ENCODE measurements around the gene PXK. TPM values are rescaled to one million over a fixed set of nuclear protein-coding genes. Genes with fewer than 3 reads are reported as not detected.
"Not testable (repeated sequence)": the region's sequence is repeated elsewhere in the genome, so short reads cannot be mapped to it uniquely, and the experiment has no call there.

The PXK gene
- polyA plus RNA-seq, 4 donors, result 24.0 to 31.0 (median 28.4) TPM

GRCh38 chr3:58411851-58412830, 79.4 kb downstream of the PXK start:
- no peak for DNase-seq (ENCODE audit: low read depth in 4 of 4, low spot score in 3 of 4)

- DNase-seq (ENCODE audit: low read depth in 4 of 4, low spot score in 3 of 4), result peak in 3 of 4 donors; percentile 25 to 43 (median 40)
These were observed 82.0 kb downstream of the PXK start for GRCh38 chr3:58414538-58415197.

- DNase-seq (ENCODE audit: low read depth in 4 of 4, low spot score in 3 of 4), result no peak
These were observed 83.5 kb downstream of the PXK start for GRCh38 chr3:58416191-58416590.

DNA sequence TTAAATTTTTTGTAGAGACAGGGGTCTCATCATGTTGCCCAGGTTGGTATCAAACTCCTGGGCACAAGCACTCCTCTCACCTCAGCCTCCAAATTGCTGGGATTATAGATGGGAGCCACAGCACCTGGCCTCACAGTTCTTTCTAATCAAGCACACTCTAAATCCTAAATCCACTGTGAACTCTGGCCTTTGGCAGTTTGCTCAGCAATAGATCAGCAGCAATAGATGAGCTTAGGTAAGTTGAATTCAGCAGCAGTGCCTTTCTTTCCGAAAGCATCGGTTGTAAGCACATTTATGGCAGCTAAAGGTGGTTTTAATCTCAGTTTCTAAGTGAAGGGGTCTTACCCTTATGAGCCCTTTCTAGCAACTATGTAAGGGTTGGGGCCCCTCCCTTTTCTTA, 84.4 kb downstream of the PXK start:
- no peak for DNase-seq (ENCODE audit: low read depth in 4 of 4, low spot score in 3 of 4)

DNA sequence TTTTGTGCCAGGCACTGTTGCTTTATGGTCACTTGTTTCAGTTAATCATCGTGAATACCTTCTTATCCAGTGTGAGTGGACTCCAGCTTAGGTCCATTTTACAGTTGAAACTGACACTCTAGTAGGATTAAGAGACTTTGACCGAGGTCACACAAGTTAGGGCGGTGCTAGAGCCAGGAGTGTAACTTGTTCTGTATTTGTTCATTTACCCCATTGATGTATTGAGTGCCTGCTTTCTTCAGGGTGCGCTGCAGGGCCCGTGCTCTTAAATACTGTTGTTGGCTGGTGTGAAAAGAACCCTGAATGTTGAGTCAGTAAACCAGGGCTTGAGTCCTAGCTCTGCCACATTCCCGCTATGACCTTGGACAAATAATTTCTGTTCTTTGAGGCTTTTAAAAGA, 85.5 kb downstream of the PXK start:
- DNase-seq (ENCODE audit: low read depth in 4 of 4, low spot score in 3 of 4), result no peak

- DNase-seq (ENCODE audit: low read depth in 4 of 4, low spot score in 3 of 4), result no peak
These were observed 87.3 kb downstream of the PXK start for GRCh38 chr3:58419780-58420507.

DNA sequence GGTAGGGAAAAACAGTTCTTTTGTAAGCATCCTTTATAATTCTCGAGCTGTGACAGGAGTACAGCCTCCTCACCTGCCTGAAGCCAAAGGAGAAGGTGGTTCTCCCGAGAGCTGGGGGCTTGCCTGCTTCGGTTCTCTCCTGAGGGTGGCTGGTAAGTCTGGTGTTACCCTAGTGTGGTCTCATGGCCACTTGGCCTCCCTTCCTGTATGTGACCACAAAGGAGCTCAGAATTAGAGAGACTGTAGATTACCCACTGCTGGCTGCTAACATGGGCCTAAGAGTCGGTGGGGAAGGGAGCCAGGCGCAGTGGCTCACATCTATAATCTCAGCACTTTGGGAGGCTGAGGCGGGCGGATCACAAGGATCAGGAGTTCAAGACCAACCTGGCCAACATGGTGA, 88.3 kb downstream of the PXK start:
- no peak for DNase-seq (ENCODE audit: low read depth in 4 of 4, low spot score in 3 of 4)

DNA sequence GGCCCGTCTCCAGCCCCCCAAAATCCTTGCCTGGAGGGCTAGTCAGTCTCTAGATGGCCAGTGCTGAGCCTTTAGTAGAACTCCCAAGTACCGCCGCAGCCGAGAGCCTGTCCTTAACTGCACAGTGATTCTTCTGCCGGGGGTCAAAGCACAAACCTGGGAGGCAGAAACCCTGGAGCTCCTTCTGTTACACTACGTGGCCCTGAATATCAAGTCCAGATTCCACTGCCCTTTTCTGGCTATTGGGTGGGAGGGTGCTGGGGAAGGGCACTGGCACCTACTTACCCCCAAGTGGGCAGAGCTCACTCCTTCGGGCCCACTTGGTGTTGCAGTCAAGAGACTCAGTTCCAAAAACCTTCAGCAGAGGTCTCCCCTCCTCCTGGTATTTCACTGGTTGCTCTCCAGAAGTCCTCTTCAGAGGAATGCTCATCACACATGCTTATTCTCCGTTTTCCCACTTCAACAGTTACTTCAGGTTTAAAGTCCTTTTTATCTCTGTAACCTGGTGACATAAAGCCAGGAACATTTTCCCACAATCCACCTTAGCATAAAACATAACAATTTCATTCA, 90.1 kb downstream of the PXK start:
- DNase-seq (ENCODE audit: low read depth in 4 of 4, low spot score in 3 of 4), result no peak

DNA sequence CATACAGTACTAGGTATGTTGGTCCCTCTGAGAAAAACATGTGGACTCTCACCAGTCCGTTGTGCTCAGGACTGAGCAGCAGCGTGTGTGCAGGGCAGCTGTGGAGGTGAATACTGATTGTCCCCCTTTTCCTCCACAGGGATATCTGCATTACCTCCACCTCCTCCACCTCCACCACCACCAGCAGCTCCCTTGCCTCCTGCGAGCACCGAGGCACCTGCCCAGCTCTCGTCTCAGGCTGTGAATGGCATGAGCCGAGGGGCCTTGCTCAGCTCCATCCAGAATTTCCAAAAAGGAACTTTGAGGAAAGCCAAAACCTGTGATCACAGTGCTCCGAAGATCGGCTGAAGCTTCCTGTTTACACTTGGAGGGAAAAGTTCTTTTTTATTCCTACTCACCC, 91.9 kb downstream of the PXK start:
- DNase-seq (ENCODE audit: low read depth in 4 of 4, low spot score in 3 of 4), result no peak

DNA sequence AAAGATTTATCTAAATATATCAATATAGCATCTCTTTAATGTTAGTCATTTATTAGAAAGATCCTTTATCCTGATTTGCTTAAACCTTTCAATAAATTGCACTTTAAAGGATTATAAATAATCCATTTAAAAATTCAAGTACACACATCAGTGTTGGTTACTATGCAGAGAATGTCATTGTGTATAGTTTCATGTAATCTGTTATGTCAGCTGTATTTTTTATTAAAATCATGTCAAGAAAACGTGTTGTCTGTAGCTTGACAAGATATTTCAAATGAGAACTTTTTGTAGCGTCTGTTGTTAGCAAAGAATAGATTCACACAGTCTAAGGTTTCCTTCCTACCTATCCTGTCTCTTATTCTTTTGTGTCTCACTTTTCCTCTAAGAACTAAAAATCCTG, 93.1 kb downstream of the PXK start:
- DNase-seq (ENCODE audit: low read depth in 4 of 4, low spot score in 3 of 4), result no peak

GRCh38 chr3:58427661-58428361, 95.1 kb downstream of the PXK start:
- DNase-seq (ENCODE audit: low read depth in 4 of 4, low spot score in 3 of 4), result no peak

GRCh38 chr3:58429657-58430056, 97.0 kb downstream of the PXK start:
- DNase-seq (ENCODE audit: low read depth in 4 of 4, low spot score in 3 of 4), result no peak

DNA sequence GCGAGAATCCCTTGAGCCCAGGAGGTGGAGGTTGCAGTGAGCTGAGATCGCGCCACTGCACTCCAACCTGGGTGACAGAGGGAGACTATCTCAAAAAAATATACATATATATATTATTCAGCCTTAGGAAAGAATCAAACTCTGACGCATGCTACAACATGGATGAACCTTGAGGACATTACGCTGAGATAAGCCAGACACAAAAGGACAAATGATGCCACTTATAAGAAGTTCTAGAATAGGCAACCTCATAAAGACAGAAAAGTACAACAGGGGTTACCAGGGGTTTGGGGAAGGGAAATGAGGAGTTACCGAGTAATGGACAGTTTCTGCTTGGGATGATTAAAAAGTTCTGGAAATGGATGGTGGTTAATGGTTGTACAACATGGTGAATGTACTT, 100.2 kb downstream of the PXK start:
- no peak for DNase-seq (ENCODE audit: low read depth in 4 of 4, low spot score in 3 of 4)

DNA sequence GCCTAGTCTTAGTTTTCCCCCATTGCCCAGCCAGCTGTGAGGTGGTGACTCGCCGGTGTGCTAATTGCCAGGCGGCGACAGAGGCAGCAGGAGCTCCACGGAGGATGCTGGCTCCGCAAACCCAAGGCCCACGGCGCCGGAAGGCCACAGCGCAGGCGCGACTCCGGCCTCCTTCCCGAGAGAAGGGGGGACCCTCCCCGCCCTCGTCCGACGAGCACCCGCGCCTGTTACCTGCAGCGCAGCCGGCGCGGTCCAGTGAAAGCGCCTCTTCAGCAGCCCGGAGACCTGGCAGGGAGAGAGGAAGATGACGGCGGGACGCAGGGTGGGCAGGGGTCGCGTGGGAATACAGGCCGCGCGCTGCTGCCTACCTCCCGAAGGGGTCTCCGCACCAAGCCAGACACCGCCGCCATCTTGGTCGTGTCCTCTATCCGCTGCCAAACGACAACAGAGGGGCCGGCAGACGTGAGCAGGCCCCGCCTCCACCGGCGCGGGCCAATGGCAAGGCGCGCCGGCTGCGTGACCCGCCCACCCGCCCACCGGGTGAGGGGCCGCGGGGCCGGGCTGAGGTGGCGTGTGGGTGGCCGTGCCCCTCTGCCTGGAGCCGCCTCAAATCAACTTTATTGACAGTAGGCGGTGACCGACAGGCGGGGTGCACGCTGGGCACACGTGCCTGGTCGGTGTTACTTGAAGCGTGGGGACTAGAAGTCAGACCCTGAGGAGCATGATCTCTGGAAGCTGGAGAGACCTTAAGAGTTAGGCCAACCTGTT, 100.9 kb downstream of the PXK start, which contains the start of gene PDHB:
Gene PDHB, minus strand, starts transcription at position 433 of the 768 bp plus-strand sequence. Its CDS starts 23 bp downstream, at position 410.
- DNase-seq (ENCODE audit: low read depth in 4 of 4, low spot score in 3 of 4), result peak; percentile 84 to 94 (median 86)

GRCh38 chr3:58434168-58434504, 101.4 kb downstream of the PXK start:
- DNase-seq (ENCODE audit: low read depth in 4 of 4, low spot score in 3 of 4), result no peak

DNA sequence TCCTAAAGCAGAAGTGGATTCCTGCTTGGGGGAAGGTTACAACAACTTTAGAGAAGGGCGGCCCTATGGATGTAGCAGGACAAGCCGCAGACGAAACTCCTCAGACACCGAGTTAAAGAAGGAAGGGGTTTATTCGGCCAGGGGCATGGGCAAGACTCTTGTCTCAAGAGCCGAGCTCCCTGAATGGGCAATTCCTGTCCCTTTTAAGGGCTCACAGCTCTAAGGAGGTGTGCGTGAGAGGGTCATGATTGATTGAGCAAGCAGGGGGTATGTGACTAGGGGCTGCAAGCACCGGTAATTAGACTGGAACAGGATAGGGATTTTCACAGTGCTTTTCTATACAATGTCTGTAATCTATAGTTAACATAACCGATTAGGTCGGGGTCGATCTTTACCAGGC, 101.8 kb downstream of the PXK start:
- DNase-seq (ENCODE audit: low read depth in 4 of 4, low spot score in 3 of 4), result no peak

- no peak for DNase-seq (ENCODE audit: low read depth in 4 of 4, low spot score in 3 of 4)
These were observed 102.3 kb downstream of the PXK start for GRCh38 chr3:58434990-58435389.

GRCh38 chr3:58437276-58437675, 104.6 kb downstream of the PXK start:
- DNase-seq (ENCODE audit: low read depth in 4 of 4, low spot score in 3 of 4), result not testable (repeated sequence)

DNA sequence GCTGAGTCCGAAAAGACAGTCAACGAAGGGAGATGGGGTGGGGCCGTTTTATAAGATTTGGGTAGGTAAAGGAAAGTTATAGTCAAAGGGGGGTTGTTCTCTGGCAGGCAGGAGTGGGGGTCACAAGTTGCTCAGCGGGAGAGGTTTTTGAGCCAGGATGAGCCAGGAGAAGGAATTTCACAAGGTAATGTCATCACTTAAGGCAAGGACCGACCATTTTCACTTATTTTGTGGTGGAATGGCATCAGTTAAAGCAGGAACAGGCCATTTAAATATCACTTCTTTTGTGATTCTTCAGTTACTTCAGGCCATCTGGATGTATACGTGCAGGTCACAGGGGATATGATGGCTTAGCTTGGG, 108.3 kb downstream of the PXK start:
- not testable (repeated sequence) for DNase-seq (ENCODE audit: low read depth in 4 of 4, low spot score in 3 of 4)

Data from right renal pelvis (tissue), 4 donors.